DMS153 treated with DMSO at 0.1 percent for 48 hours (cell line): ENCODE results near the gene LHFPL6.
A peak's percentile ranks its signal among the peaks of the same experiment; 100 is the strongest.

Source experiments
- DNase-seq: peaks from one replicate; lab custom pipeline; 2025; ENCODE audit not compliant: unreplicated experiment; lab: John Stamatoyannopoulos, UW

Gene LHFPL6

GRCh38 chr13:39521701-39522100 lies 81.3 kb downstream of the LHFPL6 start:
- no peak for DNase-seq

- DNase-seq = no peak
These were observed 86.9 kb downstream of the LHFPL6 start for GRCh38 chr13:39516096-39516495.

- no peak for DNase-seq
These were observed 87.7 kb downstream of the LHFPL6 start for GRCh38 chr13:39515224-39515714.

- DNase-seq = no peak
These were observed 90.3 kb downstream of the LHFPL6 start for GRCh38 chr13:39512687-39513086.

- DNase-seq = no peak
These were observed 92.7 kb downstream of the LHFPL6 start for GRCh38 chr13:39510316-39510695.

GRCh38 chr13:39509616-39510315 lies 93.2 kb downstream of the LHFPL6 start:
- no peak for DNase-seq

GRCh38 chr13:39506559-39507390 lies 96.2 kb downstream of the LHFPL6 start:
- DNase-seq = no peak

- no peak for DNase-seq
These were observed 97.8 kb downstream of the LHFPL6 start for GRCh38 chr13:39505151-39505550.

- DNase-seq = no peak
These were observed 99.9 kb downstream of the LHFPL6 start for GRCh38 chr13:39503048-39503447.

- DNase-seq = no peak
These were observed 101.2 kb downstream of the LHFPL6 start for GRCh38 chr13:39501702-39502324.

GRCh38 chr13:39499604-39500003 lies 103.4 kb downstream of the LHFPL6 start:
- no peak for DNase-seq

- no peak for DNase-seq
These were observed 104.4 kb downstream of the LHFPL6 start for GRCh38 chr13:39498471-39499114.

GRCh38 chr13:39496506-39496905 lies 106.5 kb downstream of the LHFPL6 start:
- DNase-seq = no peak

GRCh38 chr13:39494633-39495032 lies 108.4 kb downstream of the LHFPL6 start:
- no peak for DNase-seq

GRCh38 chr13:39494006-39494405 lies 109.0 kb downstream of the LHFPL6 start:
- DNase-seq = peak; percentile 19

- DNase-seq = no peak
These were observed 112.9 kb downstream of the LHFPL6 start for GRCh38 chr13:39490136-39490535.

GRCh38 chr13:39486758-39487157 lies 116.2 kb downstream of the LHFPL6 start:
- DNase-seq = no peak

GRCh38 chr13:39485314-39485700 lies 117.7 kb downstream of the LHFPL6 start:
- no peak for DNase-seq

GRCh38 chr13:39484506-39485313 lies 118.3 kb downstream of the LHFPL6 start:
- no peak for DNase-seq

GRCh38 chr13:39483326-39483725 lies 119.7 kb downstream of the LHFPL6 start:
- no peak for DNase-seq
